Effector CD4-positive, alpha-beta T cell (primary cell): ENCODE measurements around the gene DGKD.

Experiments used
- DNase-seq: peaks from one replicate; pipeline ENCODE4 v3.0.0-alpha.2; 2020

DGKD gene

GRCh38 chr2:233414777-233415570, 60.7 kb downstream of the DGKD start:
- DNase-seq, result no peak

GRCh38 chr2:233416199-233416598, 61.9 kb downstream of the DGKD start:
- no peak for DNase-seq

GRCh38 chr2:233416706-233417105, 62.4 kb downstream of the DGKD start:
- DNase-seq, result no peak

- DNase-seq, result no peak
These were observed 63.0 kb downstream of the DGKD start for GRCh38 chr2:233417282-233417681.

- DNase-seq, result no peak
These were observed 63.9 kb downstream of the DGKD start for GRCh38 chr2:233418052-233418760.

GRCh38 chr2:233418761-233419546, 64.7 kb downstream of the DGKD start:
- peak; percentile 42 for DNase-seq

- DNase-seq, result peak; percentile 21
These were observed 65.5 kb downstream of the DGKD start for GRCh38 chr2:233419602-233420391.

- no peak for DNase-seq
These were observed 67.0 kb downstream of the DGKD start for GRCh38 chr2:233421091-233421816.

- DNase-seq, result peak; percentile 51
These were observed 67.9 kb downstream of the DGKD start for GRCh38 chr2:233422050-233422639.

GRCh38 chr2:233422649-233423551, 68.6 kb downstream of the DGKD start:
- DNase-seq, result no peak

- no peak for DNase-seq
These were observed 69.2 kb downstream of the DGKD start for GRCh38 chr2:233423552-233423860.

GRCh38 chr2:233424154-233424951, 70.1 kb downstream of the DGKD start:
- DNase-seq, result no peak

GRCh38 chr2:233426619-233427342, 72.5 kb downstream of the DGKD start:
- no peak for DNase-seq

- no peak for DNase-seq
These were observed 73.7 kb downstream of the DGKD start for GRCh38 chr2:233428008-233428407.

GRCh38 chr2:233428438-233428837, 74.1 kb downstream of the DGKD start:
- DNase-seq, result no peak

- no peak for DNase-seq
These were observed 75.0 kb downstream of the DGKD start for GRCh38 chr2:233429175-233429897.

GRCh38 chr2:233430081-233430480, 75.8 kb downstream of the DGKD start:
- DNase-seq, result no peak

GRCh38 chr2:233430651-233431050, 76.4 kb downstream of the DGKD start:
- no peak for DNase-seq
